HG02840 (cell line): ENCODE data around the gene CLTC.
"Not testable (repeated sequence)": the region's sequence is repeated elsewhere in the genome, so short reads cannot be mapped to it uniquely, and the experiment has no call there.

Experiments used
- ATAC-seq: cut with Tn5 transposase; IDR thresholded peaks from one replicate; pipeline ENCODE4 v1.9.1; 2021; ENCODE audit warnings: mild to moderate bottlenecking, moderate library complexity, moderate number of reproducible peaks; ENCODE audit not compliant: unreplicated experiment, low FRiP score

CLTC gene

DNA sequence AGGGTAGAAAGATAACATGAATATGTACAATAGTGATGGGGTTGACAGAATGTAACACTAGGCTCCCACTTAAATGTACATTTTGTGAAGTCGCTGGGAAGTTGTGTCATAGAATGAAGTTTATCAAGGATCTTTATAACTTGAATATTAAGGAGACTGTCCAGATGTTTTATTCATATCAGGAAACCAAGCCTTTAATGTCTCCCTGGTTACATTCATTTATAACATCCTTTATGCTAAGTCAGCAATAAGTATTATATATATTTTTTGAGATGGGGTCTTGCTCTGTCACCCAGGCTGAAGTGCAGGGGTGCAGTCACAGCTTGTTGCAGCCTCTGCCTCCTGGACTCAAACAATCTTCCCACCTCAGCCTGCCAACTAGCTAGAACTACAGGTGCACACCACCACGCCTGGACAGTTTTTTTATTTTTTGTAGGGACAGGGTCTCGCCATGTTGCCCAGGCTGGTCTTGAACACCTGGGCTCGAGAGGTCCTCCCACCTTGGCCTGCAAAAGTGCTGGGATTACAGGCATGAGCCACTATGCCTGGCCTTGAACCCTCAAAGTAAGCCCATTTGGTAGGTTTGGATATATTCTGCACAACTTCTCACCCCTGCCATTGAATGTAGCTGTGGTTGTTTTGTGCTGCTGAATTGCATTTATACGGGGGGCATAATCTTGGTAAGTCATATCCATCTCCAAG is 14.1 kb downstream of the CLTC start:
- no peak for ATAC-seq

DNA sequence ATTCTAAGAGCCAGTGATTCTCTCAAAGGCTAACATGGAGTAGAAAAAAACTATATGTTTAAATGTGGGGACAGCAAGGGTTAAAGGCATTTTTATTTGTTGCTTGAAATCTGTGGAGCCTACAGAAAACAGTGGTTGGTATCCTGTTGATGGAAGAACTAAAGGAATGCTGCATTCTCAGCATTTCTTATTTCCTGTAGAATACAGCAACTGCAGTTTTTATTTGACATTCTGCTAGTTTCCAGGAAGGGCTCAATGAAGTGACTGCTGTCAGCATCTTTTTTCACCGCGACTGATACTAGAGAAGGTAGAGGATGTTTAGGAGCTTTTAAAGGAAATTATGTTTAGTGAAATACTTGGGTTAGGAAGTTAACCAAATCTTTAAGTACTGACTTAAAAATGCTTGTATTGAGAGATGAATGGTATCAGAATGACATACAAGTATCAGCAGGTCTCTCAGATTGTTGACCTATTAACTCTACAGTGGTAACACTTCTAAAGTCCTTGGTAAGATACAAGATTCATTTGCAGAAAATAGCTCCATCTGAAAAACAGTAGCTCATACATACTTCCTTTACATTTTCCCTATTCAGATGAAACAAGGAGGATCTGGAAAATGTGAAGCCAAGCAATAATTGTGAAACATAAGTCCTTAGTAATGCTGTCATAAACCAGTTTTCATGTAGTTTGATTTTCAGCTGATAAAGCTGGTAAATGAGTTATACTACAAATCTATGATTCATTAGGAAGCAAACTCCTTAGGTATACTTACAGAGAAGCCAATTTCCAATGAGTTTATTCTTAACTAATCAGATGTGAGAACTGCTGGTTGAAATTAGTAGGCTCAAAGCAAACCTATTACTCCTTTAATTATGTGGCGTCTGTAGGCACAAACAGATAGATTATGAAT is 15.2 kb downstream of the CLTC start:
- ATAC-seq, result no peak

DNA sequence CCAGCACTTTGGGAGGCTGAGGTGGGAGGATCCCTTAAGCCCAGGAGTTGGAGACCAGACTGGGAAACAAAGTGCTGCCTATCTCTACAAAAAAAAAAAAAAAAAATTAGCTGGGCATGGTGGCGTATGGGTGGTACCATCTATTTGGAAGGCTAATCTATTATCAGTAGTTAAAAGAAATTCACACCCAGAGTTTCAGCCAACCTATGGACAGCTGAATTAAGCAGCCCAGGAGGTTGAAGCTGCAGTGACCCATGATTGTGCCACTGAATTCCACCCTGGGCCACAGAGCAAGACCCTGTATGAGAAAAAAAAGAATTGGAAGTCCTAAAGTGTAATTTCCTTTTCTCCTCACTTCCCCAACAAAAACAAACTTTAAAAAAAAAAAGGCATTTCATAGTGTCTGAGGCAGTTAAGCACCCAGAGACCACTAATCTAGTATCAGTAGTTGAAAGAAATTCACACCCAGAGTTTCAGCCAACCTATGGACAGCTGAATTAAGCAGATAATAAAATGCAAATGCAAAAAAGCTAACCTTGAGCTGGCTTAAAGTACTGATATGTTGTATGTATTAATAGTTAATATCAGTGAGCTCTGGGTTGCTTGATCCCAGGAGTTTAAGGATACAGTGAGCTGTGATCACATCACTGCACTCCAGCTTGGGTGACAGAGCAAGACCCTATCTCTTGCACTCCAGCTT is 18.1 kb downstream of the CLTC start:
- no peak for ATAC-seq

DNA sequence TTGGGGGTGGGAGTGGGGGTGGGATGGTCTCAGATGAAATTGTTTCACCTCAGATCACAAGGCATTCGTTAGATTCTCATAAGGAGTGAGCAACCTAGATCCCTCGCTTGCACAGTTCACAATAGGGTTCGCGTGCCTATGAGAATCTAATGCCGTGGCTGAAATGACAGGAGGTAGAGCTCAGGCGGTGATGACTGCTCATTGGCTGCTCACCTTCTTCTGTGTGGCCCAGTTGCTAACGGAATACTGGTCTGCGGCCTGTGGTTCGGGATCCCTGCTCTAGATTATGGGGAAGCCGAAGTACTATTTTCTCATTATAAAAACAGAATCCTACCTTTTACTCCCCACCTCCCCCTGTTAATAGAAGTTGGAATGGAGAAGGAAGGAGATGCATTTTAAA is 18.9 kb downstream of the CLTC start:
- no peak for ATAC-seq

DNA sequence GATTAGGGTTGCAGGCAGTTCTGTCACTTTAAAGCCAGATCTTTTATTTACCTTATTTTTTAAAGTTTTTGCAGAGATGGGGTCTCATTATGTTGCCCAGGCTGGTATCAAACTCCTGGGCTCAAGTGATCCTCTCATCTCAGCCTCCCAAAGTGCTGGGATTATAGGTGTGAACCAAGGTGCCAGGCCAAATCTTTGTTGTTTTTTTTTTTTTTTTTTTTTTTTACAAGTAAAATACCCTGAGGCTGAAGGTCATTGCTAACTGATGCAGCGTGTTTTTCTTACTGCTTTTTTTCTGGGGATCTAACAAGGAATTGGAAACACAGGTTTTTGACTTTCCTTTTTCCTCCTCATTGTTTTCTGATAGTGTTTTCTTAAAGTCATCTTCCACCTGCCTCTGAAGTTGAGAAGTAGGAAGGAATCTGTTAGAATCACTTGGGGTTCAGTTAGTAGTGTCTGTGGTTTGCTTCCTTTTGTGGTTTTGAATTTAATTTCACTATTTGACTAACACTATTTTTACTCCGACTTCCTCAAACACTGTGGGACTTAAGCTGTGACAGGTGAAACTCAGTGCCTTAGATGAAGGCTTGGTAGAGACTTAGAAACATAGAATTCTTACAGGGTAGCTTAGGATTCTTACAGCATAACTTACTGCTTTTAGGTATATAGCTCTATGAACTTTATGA is 22.2 kb downstream of the CLTC start:
- peak; percentile 89 for ATAC-seq

DNA sequence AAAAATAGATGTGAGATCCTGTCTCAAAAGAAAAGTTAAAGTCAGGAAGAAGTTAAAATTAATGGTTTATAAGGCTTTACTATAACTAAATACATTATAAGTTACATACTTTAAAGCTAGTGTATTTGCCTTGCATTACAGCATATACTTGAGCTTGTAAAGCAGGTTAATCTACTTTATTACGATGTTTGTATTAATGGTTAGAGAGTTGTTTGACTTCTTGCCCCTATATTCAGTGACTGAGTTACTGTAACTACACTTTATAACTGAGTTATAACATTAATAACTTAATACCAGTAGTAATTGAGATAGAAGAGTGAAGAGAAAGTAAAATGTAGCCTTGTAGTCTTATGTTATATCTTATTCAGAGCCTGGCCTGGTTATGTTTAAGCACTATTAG is 22.9 kb downstream of the CLTC start:
- ATAC-seq, result no peak

DNA sequence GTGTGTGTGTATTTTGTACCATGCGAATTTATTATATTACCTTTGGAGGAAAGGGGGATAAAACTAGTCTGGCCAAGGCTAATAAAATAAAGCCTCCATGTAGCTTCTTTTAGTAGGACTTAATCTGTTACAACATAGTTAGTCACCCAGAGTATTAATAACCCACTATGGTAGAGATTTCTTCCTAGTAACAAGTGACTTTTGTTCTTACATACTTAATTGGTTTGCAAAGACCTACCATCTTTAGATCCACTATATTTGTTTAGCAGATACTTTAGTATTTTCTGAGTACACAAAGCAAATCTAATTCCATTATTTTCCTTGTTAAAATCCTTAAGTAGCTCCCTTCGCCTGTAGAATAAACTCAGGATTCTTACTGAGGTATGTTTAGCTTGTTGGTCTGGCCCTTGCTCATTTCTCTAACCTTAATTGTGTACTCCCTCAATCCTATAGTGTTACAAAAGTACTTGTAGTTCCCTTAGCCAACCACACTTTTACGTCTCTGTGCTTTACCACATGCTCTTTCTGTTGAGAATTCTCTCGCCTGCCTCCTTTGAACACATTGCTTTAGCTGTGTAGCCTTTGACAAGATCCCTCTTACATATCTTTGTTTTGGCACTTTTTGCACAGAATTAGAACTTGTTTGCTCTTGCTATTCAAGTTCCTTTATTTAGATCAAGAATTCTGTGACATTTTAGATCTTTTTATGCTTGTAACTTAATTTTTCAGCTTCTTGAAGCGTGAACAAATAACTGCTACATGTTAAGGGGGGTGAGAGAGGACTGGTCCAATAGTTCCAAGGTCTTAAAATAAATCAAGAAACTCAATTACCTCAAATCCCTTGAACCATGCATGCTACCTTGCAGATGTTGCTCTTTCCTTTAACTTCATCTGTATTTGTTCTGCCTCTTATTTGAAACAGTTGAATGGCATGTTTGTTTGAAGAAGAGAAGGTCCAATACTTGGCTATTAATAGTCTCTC is 23.8 kb downstream of the CLTC start:
- no peak for ATAC-seq

DNA sequence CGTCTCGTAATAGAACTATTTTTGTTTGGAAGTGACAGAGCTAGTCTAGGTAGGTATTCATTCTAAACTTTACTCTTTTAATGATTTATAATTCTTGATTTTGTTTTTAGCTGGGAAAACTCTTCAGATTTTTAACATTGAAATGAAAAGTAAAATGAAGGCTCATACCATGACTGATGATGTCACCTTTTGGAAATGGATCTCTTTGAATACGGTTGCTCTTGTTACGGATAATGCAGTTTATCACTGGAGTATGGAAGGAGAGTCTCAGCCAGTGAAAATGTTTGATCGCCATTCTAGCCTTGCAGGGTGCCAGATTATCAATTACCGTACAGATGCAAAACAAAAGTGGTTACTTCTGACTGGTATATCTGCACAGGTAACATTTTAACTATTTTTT is 27.6 kb downstream of the CLTC start:
- no peak for ATAC-seq

DNA sequence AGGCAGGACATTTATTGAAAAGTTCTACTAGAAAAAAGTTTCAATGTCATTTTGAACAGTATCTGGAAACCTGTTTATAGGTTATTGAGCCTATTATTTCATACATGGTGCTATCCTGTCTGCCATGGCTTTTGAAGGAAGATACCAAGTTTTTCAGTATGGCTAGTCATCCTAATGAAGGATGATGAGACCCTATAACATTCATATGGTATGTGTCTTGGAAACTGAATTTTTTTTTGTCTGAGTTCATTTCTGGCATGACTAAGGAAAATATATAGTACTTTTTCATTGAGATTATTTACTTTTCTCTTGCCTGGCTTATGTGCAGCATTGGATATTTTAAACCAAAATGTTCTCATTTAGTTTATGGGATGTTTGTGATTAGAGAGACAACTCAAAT is 30.2 kb downstream of the CLTC start:
- ATAC-seq, result no peak

DNA sequence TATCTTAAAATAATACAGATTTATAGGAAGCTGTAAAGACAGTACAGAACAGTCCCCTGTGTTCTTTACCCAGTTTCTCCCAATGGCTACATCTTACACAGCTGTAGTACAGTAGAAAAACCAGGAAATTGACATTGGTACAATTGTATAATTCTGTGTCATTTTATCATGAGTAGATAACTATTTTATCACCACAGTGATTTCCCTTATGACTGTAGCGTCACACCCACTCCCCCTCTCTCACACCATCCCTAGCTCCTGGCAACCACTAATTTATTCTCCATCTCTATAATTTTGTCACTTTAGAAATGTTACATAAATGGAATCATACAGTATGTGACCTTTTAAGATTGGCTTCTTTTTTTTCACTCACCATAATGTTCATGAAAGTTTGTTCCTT is 30.9 kb downstream of the CLTC start:
- no peak for ATAC-seq

DNA sequence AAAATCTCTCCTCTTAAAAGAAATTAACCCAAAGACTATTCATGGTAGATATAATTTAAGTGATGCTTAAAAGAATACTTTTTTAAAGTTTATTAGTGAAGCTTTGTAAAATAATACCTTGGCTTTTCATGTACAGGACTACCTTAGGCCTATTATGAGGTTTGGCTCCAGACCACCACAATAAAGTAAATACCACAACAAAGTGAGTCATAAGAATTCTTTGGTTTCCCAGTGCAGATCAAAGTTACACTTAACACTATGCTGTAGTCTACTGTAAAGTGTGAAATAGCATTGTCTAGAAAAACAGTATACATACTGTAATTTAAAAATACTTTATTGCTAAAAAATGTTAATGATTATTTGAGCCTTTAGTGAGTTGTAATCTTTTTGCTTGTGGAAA is 31.7 kb downstream of the CLTC start:
- ATAC-seq, result no peak

DNA sequence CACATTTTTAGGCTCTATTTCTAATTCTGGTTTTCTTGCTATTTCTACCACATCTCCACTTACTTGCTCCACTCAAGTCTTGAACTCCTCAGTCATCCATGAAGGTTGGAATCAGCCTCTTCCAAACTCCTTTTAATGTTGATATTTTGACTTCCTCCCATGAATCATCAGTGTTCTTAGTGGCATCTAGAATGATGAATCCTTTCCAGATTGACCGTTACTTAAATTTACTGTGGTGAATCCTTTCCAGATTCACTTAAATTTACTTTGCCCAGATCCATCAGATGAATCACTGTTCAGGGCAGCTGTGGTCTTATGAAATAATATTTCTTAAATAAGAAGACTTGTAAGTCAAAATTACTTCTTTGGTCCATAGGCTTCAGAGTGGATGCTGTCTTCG is 32.4 kb downstream of the CLTC start:
- ATAC-seq, result no peak

DNA sequence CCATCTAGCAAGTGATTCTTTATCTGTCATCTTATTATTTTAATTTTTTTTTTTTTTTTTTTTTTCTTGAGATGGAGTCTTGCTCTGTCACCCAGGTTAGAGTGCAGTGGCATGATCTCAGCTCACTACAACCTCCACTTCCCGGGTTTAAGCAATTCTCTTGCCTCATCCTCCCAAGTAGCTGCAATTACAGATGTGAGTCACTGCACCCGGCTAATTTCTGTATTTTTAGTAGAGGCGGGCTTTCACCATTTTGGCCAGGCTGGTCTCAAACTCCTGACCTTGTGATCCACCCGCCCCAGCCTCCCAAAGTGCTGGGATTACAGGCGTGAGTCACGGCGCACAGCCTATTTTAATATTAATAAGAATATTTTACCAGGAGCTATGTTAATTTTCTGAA is 36.9 kb downstream of the CLTC start:
- not testable (repeated sequence) for ATAC-seq

DNA sequence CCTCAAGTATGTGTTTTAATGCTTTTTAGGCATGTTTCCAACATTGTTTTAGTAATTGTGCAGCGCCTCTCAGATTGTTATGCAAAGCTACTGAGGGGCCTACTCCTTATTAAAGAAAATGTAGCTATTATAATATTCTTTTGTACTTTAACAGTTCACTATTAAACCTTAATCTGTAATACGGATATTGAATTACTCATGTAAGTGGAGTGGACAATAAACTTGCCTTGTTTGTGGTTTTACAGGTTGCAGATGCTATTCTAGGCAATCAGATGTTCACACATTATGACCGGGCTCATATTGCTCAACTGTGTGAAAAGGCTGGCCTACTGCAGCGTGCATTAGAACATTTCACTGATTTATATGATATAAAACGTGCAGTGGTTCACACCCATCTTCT is 46.5 kb downstream of the CLTC start:
- ATAC-seq, result no peak

DNA sequence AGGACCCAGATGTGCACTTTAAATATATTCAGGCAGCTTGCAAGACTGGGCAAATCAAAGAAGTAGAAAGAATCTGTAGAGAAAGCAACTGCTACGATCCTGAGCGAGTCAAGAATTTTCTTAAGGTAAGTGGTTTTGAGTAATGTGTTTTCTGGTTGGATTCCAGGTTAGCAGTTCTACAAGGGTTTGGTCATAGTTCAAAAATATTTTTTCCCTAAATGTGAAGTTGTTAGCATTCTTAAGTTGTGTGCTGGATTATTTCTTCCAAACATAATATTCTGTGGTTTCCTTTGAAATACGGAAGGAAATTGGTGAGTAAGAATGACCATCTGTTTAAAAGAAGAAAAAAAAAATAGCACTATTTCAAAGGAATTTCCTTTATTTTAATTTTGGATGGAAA is 49.1 kb downstream of the CLTC start:
- no peak for ATAC-seq

DNA sequence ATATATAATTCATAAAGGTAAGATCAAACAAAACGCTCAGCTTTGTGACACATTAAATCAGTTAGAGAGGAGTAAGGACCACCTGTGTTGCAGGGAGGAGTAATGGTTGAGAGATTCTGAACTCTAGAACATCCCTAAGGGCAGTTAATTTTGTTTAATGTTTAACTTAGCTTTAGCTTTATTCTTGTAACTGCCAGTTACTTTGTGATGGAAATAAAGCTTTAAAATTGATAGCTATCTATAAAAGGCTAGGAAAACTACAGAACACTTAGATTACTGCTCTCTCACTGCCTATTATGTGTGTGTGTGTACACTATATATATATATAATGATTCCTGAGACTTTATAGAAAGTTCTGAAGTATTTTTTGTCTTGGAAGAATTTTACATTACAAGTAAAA is 49.7 kb downstream of the CLTC start:
- ATAC-seq, result no peak

DNA sequence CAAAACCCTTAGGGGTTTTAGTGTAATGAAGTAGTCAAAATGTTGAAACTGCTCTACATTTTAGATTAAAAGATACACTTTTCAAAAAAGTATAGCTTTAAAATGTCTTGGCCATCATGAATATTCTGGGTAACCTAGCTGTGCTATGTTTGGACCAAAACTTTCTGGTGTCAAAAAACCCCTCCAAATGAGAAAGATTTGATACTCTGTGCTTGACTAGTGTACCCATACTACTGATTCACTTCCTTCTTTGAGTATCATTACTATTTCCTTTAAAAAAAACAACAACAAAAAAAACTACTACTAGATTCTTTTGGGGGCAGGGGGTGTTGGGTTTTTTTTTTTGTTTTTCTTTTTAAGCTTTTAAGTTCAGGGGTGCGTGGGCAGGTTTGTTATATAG is 50.2 kb downstream of the CLTC start:
- no peak for ATAC-seq

DNA sequence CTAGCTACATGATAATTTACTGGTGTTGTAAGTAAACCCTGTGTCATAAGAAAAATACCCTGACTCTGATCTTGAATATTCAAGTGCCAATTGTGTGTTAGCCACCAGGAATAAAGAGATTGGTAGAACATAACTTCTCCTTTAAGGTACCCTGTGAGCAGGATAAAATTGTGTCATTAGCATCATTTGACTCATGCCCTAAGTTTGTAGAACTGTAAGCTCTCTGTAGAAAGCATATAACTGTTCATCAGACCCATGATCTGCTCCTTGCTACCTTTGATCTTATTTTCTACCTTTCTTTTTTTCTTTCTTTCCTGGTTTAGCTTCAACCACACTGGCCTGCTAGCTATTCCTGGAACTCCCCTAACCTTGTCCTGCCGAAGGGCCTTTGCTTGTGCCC is 51.7 kb downstream of the CLTC start:
- ATAC-seq, result no peak

DNA sequence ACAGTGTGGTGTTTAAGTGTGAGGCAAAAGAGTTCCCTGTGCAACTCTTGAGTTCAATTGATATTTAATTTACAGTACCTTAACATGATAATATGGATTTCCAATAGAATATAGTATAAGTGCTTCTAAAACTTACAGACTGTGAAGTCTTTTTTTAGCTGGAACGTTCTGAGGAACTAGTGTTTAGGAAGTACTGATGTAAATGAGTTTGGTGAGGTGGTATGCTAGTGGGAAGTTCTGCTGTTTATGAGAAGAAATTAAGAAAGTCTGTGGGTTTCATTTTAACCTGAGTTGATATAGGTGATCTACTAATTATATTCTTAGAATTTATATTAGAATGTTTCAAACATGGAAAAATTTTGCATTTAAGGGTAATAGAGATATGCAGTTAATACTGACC is 55.5 kb downstream of the CLTC start:
- ATAC-seq, result no peak

DNA sequence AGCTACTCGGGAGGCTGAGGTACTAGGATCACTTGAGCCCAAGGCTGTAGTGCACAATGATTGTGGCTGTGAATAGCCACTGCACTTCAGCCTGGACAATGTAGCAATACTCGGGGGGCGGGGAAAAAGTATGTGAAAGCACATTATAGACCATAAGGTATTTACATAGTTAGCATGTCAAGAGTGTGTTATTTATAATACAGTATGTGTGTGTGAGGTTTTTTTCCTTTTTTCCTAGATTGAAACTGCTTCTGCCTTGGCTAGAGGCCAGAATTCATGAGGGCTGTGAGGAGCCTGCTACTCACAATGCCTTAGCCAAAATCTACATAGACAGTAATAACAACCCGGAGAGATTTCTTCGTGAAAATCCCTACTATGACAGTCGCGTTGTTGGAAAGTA is 57.0 kb downstream of the CLTC start:
- ATAC-seq, result no peak
